Right forelimb (tissue), 1 donor: ENCODE measurements around the gene CABLES2.

Experiments
- DNase-seq: peaks from one replicate; pipeline ENCODE4 v3.0.0-alpha.2; 2018

The CABLES2 gene, protein sequence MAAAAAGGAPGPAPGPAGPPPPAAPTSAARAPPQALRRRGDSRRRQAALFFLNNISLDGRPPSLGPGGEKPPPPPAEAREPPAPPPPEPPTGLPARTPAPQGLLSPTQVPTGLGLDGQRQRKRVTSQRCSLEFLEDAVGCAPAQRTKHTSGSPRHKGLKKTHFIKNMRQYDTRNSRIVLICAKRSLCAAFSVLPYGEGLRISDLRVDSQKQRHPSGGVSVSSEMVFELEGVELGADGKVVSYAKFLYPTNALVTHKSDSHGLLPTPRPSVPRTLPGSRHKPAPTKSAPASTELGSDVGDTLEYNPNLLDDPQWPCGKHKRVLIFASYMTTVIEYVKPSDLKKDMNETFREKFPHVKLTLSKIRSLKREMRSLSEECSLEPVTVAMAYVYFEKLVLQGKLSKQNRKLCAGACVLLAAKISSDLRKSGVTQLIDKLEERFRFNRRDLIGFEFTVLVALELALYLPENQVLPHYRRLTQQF

DNA sequence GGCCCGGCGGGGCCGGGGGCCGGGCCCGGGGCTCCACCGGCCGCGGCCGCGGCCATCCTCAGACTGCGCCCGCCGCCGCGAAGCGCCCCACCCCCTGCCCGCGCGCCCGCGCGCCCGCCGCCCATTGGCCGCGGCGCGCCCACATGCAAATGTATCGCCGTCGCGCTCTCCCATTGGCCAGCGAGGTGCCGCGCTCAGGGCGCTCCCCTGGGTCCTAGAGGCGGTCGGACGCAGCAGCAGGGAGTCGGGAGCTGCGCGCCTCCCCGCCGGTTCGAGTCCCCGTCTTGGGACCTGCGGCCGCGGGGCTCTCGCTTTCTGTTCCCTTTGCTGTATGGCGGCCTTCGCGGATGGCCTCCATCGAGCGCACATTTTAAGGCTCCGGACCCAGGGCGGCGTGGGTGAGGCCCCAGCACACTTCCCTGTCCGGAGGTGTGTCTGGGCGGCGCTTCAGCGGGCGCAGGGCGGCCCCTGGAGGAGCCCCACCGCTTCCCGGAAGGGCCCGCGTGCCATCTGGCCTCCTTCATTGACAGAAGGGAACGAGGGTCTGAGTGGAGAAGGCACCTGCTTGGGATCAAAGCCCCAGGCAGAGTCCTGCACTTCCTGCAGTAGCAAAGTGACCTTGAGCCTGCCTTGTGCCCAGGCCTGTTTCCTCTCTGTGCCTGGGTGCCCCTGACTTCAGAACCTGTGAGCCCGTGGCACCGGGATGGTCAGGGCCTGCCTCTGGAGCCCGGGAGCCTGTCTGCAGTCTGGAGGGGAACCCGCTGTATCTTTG is at the start of gene CABLES2:
CABLES2 (minus strand) TSS at position 65 of the 772 bp plus-strand sequence; CDS start at position 56, 9 bp downstream.
- peak; percentile 93 for DNase-seq

DNA sequence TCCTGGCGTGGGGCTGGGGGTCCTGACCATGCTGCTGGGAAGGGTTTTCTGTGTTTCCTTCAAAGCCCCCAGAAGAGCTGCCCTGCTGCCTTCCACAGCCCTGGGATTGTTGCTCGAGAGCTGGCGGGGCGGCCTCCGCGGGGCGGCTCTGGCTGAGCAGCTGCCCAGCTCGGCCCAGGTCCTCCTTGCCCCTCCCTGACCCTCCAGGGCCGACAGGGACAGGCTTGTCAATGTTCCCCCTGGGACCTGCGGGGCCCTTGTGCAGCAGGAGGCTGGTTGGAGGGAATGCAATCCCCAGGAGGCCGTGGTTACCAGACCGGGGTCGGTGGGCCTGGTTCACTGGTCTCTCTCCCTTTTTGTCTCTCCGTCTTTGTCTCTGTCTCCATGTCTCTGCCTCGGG is 48.8 kb upstream of the CABLES2 start:
- DNase-seq = no peak

DNA sequence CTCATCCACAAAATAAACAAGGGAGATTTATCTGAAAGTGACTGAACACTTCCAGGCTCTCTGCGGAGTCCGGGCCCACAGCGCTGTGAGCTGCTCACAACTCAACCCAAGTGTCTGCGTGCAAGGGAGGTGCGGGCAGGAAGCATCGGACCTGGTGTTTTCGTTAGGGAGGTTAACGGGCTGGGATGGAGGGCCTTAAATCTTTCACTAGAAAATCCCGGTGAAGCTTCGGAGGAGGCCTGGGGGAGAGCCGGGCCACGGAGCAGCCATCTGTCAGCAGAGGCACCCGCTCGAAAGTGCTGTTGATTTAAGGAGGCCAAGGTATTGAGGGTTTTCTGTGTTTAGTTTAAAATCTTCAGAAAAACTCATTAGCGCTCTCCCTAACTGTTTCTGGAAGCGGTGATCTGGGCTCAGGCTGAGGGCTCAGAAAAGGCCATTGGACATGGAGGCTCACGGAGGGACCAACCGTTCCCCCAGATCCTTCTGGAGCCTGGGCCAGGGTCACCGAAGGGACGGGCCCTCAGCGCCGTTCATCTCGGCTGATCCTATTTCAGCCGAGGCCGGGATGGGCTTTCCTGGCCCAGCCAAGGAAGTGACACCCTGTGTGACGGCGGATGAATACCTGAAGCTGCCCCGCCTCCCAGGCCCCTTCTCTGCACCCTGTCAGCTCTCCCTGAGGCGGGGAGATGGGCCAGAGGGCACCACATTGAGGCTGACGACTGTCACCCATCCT is 48.0 kb upstream of the CABLES2 start:
- no peak for DNase-seq

DNA sequence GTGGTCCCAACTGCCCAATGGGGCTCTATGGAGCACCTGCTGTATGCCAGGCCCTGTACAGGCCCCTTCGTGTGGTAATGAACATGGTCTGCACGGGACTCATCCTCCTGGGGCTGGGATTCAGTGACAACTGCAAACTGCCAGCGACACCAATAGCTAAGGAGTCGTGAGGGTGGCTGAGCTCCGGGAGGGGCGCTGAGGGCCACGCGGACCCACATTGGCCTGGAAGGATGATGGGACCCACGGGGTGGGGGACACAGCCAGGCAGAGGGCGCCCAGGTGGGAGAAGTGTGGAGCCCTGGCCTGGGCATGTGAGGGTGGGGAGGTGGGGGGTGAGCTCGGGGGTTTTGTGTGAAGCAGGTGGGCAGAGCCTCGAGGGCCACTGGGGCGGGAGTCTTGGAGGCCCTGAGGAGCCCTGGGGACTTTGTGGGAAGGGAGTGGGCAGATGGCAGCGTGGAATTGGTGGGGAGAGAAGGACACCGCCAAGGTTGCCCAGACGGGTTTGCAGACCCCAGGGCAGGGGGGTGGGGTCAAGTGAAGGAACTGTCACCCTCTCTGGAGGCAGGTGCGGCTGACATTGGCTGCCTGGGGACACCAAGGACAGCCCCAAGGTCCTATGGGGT is 46.2 kb upstream of the CABLES2 start:
- DNase-seq = no peak

GRCh38 chr20:62452475-62453095 is 45.5 kb upstream of the CABLES2 start:
- DNase-seq = no peak

DNA sequence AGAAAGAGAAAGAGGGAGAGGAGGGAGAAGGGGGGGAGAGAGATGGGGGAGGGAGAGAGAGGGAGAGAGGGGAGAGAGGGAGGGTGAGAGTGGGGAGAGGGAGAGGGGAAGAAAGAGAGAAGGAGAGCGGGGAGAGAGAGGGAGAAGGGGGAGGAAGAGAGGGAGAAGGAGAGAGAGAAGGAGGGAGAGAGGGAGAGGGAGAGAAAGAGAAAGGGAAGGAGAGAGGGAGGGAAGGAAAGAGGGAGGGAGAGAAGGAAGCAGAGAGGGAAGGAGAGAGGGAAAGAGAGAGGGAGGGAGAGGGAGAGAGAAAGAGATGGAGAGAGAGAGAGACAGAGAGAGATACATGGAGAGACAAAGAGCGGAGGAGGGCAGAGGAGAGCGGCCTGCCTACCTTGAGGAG is 44.9 kb upstream of the CABLES2 start:
- no peak for DNase-seq

GRCh38 chr20:62451156-62451767 is 44.2 kb upstream of the CABLES2 start:
- no peak for DNase-seq

- no peak for DNase-seq
Measured at GRCh38 chr20:62449951-62450691, 43.0 kb upstream of the CABLES2 start.

GRCh38 chr20:62448788-62449187 is 41.7 kb upstream of the CABLES2 start:
- DNase-seq = no peak

- no peak for DNase-seq
Measured at GRCh38 chr20:62448038-62448437, 41.0 kb upstream of the CABLES2 start.

DNA sequence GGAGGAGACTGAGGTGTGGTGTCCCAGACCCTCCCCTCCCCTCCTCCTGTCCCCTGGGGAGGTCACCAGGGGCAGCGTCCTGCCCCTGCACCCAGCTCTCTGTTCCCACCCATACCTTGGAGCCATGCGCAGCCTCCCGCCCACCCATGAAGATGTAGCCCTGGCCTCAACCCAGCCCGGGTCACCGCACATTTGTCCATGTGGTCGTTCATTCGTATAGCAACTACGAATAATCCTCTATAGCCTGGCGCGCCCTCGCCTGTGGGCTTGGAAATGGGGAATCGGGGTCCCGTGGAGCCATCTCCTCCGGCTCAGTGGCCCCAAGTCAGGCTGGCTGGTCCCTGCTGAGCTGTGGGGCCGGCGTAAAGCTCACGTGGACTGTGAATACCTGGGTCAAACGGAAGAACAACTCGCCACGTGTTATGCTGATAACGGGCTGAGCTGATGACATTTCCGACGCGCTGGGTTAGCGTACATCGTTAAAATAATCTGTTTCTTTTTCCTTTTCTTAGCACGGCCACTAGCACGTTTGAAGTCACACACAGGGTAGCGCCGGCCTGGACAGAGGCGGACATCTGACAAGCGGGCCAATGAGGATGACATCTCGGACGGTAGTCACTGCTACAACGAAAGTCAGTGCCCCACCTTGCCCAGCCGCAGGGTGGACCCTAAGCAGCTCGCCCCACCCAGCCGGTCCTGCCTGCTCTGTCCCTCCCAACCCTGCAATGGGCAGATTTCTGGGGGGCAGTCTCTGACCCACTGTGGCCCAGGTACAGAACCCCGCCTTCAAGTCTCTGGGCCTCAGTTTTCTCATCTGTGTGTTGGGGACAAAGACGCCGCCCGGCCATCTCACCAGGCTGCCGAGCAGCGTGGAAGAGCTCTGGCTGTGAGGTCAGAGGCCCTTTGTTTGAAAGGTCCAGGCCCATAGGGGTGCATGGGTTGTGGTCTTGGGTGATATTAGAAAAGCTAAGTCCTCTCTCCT is 40.1 kb upstream of the CABLES2 start:
- no peak for DNase-seq

GRCh38 chr20:62446481-62446880 is 39.4 kb upstream of the CABLES2 start:
- DNase-seq = no peak

GRCh38 chr20:62445553-62446340 is 38.7 kb upstream of the CABLES2 start:
- DNase-seq = no peak

DNA sequence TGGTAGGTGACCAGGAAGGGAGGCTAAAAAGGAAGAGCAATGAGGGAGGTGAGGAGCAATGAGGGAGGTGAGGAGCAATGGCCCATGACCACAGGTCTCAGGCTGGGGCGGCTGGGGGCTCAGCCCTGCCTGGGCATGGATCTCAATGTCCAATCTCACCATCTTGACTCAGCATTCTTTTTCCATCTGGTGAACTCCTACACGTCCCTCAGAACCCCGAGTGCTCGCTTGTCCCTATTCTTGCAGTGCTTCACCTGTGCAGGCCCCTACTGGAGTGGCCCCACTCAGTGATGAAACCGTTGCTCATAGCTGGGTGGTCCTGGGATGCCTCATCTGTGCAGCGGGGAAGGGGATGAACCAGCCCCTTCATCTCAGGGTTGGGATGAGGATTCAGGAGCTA is 37.2 kb upstream of the CABLES2 start:
- DNase-seq = no peak

DNA sequence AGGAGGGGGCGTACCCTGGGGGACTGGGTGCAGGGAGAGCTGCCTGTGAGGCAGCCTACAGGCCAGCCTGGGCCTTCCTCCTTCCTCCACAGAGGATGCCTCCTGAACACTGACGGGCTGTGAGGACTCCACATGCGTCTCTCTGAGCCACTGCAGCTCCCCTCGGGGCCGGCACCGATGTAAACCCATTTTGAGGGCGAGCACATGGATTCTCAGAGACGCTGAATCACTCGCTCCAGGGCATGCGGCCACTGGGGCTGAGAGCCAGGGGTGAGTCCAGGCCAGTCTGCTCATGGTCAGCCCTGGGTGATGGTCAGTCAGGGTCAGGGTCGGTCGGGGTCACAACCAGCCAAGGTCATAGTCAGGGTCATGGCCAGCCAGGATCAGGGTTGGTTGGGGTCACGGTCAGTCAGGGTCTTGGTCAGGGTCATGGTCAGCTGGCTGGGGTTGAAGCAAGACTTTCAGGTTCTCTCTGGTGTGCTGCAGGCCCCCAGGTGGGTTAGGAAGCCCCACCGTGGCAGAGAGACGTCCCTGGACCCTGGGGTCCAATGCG is 35.0 kb upstream of the CABLES2 start:
- no peak for DNase-seq

DNA sequence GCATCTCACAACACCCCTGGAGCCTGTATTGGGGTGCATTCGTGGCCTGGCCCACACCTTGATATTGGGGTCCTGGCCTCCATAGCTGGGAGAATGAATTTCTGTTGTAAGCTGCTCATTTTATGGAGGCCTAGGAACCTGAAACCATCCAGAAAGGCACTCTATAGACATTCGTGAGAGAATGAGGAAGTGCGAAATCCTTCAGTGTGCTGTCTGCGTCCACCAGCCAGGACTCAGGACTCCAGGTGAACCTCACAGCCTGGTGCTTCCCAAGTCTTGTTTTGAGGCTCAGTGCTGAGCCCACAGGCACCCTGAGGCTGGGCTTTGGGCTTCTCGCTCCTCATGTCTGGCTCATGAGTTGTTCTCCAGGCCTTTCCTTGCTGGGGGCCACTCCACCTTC is 32.1 kb upstream of the CABLES2 start:
- DNase-seq = no peak

DNA sequence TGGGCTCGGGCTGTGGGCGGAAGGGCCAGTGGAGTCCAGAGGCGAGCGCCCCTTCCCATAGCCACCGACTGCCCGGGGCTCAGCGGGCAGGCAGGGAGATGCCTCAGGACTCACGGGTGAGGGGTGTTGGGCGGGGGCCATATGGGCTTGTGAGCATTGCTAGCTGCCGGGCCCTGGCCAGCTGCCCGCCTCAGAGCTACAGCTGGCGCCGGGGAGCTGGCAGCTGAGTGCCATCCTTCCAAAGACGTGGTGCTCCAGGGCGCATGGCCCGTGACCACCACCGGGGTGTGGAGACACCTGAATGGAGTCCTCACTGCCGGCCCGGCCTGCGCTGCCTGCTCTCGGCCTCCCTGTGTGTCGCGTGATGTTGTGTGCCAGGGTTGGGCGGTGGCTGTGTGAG is 30.8 kb upstream of the CABLES2 start:
- no peak for DNase-seq

DNA sequence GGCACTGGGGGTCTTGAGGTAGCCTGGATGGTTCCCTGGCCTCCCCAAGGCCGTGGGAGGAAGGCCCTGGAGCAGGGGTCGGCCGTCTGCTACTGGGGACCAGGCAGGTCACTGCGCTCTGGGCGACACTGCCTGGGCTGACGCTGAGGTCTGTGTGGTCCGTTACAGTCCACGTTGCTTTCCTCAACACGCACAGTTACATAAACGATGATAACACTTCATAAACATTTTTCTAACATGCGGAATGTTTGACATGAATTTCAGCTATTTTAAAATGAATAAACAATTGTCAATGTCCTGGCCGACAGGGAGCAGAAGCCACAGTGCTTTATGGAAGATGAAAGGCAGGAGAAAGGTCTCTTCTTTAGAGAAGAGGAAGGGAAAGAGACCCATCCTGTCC is 30.4 kb upstream of the CABLES2 start:
- no peak for DNase-seq

DNA sequence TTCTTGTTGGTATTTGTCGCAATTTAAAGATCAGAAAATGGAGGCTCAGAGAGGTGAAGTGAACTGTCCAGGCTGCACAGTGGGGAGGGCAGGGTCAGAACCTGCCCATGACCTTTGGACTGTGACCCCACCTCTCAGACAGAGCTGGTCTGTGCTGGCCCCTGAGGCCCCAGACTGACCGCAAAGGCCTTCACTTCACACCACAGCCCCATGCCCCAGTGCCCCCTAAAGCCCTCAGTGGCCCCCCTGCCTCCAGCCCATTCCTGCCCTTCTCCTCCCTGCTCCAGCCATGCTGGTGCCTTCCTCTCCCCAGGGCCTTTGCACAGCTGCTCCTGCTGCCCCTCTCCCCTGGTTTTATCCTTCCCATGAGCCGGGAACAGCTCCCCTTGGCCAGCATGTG is 29.6 kb upstream of the CABLES2 start:
- DNase-seq = no peak
